ENCODE measurements around the gene STMP1.

STMP1 gene

DNA sequence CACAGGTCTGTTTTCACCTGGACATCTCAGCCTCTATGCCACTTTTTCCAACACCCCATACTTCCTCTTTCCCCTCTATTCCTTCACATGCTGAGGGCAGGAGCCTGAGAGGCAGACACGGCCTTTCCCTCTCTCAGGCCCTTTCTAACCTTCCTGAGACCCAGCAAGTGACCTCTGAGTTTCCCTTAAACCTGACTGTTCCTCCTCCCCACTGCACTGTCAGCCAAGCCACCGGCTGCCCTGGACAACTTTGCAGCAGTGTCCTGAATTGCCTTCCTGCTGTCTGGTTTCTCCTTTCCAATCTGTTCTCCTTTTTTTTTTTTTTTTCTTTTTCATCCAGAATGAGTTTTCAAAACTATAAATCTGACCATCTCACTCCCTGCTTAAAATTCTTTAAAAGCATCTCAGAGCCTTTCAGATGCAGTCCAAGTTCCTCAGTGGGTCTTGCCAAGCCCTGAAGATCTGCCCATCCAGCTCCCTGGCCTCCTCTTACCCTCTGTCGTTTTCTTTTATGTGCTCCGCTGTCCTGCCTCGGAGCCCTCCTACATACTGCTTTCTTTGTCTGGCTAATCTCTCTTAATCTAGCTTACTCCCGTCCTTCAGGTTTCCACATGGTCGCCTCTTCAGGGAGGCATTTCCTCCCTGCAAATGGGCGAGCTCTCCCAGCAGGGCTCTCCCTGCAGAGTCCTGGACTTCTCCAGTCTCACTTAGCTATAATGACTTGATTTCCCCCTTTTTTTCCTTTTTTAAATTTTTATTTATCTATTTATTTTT is 35.1 kb downstream of the STMP1 start:
- no peak for DNase-seq

DNA sequence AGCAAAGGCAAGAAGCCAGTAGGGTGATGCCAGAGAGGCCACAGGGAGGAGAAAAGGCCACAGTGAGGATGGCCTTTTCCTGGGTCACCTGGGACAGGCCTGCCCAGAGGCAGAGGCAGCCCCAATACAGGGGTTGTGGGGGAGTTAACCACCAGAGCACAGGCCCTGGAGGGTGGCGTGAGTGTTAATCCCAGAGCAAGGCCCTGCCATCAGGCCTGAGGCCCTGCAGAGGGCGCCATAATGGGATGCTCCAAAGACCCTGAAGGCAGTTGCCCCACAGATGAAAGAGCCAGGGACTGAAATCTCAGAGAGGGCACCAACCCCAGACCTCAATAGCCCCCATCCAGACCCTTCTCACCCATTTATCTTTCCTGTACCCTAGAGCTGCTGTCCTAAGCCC is 41.8 kb downstream of the STMP1 start:
- no peak for DNase-seq

DNA sequence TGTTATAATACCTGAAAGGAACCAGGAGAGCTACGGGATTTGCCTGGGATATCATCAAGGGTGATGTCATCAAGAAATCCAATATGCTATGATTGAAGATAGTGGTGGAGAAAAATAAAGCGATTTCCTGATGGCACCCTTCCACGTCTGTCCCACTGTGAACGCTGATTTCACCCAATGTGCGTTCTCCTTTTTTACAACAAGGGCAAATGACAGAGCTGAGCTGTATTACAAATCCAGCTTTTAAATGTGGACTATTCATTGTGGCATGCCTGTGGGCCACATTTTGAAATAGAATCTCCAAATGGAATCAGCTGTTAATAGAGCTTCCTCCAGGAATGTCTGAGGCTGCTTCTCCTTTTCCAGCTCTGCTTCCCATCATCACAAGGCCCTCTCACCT is 42.4 kb downstream of the STMP1 start:
- no peak for DNase-seq

DNA sequence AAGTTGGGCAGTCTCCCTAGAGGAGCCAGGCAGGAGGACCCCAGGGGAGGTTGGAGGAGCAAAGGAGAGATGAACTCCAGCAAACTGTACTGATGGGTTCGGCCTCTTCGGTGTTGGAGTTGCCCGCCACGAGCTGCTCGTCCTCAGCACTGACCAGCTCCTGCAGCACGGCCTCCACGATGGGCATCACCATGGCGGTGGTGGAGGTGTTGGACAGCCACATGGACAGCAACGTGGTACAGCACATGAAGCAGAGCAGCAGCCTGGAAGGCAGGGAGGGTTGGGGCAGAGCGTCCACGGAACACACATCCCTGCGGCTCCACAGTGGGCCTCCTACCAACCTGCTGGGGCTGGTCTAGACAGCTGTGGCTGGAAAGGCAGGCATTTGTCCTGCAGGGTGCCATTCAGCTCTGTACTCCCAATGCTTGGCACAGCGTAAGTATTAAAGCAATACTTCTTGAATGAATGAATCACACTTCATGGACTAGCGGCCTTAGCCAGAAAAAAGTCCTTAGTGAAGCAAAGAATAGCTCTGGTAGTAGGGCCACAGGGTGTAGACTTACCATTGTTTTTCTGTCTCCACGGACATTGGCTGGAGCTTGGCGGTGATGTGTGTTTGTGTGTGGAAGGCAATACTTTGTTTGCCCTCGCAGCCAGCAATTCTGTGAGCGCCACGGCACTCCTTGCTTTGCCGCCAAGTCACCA is 43.9 kb downstream of the STMP1 start:
- no peak for DNase-seq

DNA sequence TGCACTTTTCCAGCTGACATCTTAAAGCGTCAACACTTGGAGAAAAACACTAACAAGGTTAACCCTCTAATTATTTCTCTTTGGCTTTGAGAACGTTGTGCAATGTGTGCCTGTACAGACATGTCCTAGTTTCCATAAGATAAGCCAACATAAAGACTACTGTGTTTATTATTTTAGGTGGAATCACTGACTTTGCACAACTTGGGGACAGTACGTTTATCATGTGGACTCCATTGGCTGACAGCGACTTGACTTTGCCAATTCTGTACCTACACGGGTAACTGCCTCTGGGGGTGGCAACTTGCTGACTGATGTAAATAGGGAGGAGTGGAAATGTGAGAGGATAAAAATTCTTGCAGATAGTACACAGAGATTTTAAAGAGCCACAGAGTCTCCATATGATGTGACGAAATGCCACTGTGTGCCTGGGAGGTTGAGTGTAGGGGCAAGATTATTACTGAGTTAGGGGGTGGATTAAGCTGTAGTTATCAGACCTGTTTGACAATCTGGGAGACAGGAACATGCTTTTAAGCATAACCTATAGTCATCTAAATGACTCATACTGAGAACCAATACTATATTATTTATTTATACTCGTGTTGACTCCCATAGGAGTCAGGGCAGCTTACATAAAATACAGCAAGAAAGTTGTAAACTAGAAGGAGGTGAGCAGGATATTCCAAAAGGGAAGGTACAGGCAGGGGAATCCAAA is 44.7 kb downstream of the STMP1 start:
- no peak for DNase-seq

DNA sequence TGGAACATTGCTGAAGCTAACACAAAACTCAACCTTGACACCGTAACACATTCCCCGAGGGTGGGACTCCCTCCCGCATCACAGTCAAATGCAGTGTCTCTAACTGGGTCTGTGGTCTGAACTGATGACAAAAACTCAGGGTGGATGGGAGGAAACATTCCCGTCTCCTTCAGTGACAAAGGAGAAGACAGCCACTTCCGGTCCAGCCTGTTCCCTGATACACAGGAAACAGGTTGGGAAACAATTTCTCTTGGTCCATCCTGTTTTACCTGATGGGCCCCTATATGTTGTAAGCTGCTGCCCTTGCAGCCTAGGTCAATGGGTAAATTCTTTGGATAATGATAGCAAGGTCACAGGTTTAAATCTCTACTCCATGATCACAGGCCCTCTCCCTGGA is 45.3 kb downstream of the STMP1 start:
- no peak for DNase-seq

DNA sequence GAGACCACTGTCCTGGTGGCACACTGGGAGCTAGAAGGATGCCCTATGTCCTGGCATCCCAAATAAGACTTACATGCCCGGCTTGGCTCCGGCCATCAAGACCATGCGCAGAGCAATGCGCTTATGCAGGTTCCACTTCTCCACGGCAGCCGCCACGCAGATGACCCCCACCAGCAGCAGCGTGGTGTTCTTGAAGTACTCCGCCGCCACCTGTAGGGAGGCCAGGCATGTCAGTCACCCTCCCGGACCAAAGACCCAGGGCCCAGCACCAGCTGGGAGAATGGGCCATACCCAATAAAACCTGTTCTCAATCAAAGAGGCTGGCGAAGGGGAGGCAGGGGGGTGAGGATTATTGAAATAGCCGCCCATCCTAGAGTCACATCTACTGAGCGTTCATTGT is 45.7 kb downstream of the STMP1 start:
- DNase-seq: no peak

DNA sequence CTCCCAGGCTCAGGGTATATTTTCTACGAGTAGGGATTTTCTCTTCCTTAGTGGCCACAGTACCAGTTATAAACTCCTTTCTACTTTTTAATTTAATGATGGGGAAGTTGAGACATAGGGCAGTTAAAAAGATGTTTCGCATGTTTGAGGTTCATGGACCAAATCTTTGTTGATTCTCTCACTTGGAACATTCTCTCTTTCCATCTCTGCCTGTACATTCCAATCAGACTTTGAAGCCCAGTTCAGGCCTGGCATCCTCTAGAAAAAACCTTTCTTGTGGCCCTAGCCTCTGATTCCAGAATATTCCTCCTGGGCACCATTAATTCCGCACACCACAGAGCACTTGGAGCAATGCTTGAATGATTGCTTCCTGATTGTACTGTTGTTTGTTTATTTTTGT is 47.2 kb downstream of the STMP1 start:
- no peak for DNase-seq

DNA sequence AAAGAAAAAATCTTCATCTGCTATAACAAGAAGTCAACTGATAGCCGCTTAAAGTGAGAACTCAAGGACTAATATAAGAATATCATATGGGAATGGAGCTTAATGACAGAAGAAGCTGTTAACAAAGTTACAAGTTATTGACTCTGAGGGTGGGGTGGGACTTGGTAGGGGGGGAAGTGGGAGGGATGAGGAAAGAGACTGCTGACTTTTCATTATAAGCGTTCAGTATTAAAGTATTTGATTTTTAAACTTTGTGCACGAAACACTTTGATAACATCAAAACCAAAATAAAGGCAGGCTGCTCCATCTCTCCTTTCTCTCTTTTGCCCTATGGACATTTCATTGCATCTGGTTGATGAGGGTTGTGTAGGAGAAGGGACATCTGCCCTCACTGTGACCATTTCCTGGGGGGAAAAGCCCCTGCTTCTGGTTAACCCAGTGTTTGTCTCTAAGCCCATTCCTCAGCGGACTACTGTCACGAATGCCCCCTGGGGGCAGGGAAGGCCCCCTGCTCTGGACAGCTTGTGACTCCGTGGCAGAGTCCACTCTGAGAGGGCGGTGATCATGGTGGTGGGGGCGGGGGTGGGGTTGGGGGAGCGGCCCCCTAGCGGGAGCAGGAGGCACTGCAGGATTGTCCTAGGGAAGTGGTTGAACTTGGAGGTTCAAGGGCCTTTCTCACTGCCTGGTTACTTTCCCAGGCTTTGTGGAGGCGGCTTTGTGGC is 48.3 kb downstream of the STMP1 start:
- no peak for DNase-seq

DNA sequence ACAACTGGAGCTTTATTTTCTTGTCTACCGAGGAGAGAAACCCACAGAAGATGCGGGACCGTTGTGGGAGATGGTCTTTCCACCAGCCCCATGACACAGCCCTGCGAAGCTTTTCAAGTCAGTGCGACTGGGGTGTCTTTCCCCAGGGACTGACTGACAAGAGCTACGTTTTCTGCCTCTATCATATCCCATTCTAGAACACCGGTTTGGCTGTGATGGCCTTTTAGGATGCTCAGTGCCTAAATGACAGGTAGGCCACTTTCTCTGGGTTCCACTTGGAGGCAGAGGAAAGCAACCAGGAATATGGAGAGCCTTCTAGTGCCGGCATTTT is 48.8 kb downstream of the STMP1 start:
- DNase-seq: no peak

DNA sequence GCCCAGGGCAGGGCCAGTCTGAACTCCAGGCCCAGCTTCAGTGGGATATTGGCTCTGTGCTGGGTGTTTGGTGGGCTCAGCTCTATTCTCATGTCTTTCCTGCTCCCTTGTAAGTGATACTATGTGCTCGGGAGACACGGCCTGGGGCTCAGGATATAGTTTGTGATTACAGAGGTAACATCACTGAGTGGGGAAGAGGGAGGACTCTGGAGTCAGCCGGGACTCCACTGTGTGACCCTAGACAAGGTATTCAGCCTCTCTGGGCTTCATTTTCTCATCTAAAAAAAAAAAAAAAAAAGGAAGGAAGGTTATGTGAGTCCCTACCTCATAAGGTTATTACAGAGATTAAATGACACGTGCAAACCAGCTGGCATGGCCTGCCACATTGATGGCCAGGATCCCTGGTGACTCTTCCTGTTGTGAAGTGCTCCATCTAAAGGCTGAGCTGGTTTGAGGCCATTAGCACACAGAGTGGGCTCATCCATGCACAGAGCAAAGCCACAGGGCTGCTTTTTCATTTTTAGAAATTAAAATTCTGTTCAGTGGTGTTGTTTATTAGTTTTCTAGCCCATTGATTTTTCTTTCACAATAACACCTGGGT is 50.0 kb downstream of the STMP1 start:
- DNase-seq: no peak

DNA sequence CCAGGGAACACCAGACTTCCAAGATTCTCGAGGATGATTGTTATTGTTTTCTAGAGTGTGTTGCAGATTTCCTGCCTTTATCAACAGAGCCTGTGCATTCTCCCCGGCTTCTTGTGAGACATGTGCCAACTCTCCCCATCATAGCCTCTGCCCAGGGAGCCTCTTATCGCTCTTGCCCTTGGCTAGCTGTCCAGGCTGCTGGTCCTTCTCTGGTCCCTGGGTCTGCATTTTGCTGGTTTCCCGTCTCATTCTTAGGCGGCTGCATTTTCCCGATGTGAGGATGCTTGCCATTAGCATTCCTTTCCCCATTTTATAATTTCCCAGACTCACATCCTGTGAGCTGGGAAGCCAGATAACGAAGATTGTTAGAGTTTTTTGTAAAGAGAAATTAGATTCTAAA is 50.5 kb downstream of the STMP1 start:
- no peak for DNase-seq

DNA sequence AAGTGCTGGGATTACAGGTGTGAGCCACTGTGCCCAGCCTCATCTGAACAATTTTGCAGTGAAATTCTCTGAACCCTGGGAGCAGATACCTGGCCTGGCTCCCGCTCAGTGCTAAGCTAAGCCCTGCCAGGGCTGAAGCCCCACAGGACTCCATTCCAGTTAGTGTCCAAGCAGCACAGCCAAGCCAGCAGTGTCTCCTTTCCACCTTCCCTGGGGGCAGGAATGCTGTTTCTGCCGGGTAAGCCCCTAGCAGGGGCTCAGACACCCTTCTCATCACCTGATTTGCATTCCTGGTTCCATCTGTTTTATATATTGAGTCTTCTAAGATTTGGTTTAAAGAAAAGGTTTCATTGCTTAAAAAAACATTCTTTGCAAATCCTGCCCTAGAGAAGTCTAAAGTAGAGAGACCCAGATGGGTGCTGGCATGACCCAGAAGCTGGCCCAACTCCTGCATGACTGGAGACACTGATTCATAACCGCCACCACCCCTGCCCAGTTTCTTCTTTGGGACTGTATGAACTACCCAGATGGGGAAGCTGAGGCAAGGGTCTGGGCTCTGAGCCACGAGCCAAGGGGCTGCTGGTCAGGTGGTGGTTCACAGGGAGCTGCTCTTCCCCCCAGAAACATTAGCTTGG is 51.6 kb downstream of the STMP1 start:
- peak; percentile 46 for DNase-seq

DNA sequence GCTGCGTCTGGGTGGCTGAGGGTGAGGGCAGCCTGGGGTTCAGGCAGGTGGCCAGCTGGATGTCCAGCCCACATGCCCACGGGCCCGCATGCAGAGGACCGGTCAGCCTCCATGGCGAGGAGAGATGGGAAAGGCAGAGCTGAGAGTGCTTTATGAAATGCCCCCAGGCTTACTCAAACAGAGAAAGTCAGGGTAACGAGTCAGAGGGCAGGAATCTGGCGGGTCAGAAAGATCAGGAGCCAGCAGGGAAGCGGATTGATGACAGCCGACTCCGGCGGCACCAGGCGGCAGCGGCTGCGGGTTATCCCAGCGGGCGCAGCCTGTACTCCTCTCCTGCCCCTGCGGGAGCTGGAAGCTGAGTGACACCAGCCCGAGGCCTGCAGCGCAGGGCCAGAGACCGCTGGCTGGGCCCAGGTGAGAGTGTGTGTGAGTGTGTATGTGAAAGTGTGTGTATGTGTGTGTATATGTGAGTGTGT is 52.3 kb downstream of the STMP1 start:
- peak; percentile 85 for DNase-seq

DNA sequence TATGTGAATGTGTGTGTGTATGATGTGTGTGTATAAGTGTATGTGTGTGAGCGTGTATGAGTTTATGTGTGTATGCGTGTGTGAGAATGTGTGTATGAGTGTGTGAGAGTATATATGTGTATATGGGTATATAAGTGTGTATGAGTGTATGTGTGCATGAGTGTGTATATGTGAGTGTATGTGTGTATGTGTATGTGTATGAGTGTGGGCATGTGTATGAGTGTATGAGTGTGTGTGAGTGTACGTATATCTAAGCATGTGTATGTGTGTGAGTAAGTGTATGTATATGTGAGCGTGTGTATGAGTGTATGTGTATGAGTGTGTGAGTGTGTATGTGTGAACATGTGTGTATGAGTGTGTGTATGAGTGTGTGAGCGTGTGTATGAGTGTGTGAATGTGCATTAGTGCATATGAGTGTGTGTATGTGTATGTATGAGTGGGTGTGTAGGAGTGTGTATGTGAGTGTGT is 52.8 kb downstream of the STMP1 start:
- DNase-seq: no peak

DNA sequence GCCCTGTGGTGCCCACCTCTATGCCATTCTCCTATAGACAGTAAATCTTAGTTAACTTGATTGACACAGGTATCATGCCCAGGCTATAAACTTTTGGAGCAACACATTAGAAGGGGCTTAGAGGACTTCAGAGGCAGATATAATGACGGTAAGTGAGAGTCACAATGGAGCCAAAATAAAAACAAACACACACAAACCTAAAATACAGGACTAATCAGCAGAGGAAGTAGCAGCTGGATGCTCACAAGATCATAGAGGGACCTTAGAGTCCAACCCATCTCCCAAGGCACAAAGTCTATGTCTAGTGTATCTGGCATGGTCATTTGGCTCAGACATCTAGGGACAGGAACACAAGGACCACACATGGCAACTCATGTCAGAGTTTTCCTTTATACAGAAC is 53.4 kb downstream of the STMP1 start:
- DNase-seq: no peak

DNA sequence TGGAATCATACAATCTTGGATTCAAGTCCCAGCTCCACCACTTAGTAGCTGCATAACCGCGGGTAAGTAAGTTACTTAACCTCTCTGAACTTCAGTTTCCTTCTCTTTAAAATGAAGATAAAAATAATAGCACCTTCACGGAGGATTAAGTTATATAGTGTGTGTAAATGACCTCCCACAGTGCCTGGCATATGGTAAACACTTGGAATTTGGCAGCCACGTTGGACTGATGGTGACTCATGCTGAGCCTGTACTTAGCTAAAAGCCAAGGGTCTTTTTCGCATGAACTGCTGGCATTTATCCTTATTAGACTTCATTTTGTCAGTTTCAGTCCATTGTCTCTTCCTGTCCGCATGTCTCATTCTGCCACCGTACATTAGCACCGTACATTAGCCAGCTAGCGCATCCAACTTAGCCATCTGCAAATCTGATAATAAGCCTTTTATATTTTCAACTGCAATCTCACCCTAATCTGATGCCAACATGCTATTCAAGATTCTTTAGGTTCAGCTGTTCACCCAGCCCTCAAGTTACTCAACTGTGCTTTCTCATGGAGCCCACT is 54.4 kb downstream of the STMP1 start:
- DNase-seq: peak; percentile 87

DNA sequence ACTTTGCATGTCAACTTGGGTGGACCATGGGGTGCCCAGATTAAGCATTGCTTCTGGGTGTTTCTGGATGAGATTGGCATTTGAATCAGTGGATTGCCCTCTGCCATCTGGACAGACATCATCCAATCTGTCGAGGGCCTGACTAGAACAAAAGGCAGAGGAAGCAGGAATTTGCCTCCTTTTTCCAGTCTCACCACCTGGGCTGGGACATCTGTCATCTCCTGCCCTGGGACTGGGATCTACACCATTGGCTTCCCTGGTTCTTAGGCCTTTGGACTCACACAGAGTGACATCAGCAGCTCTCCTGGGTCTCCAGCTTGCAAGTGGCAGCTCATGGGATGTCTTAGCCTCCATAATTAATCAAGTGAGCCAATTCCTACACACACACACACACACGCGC is 55.4 kb downstream of the STMP1 start:
- DNase-seq: no peak

DNA sequence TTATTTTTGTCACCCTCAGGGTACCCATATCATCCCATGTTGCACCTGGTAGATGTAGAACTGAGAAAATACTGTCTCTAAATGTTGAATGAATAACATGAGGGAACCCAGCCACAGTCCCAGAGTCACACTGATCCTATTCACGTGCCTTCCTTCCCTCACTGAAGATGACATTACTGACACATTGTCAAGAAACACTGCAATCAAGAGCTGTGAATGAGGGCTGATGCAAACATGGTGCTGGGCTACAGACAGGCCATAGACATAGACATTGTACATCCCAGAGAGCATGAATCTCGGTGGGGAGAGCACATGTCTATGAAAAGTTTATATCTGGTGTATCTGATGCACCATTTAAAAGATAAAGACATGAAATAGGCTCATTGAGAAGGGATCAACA is 55.9 kb downstream of the STMP1 start:
- no peak for DNase-seq

DNA sequence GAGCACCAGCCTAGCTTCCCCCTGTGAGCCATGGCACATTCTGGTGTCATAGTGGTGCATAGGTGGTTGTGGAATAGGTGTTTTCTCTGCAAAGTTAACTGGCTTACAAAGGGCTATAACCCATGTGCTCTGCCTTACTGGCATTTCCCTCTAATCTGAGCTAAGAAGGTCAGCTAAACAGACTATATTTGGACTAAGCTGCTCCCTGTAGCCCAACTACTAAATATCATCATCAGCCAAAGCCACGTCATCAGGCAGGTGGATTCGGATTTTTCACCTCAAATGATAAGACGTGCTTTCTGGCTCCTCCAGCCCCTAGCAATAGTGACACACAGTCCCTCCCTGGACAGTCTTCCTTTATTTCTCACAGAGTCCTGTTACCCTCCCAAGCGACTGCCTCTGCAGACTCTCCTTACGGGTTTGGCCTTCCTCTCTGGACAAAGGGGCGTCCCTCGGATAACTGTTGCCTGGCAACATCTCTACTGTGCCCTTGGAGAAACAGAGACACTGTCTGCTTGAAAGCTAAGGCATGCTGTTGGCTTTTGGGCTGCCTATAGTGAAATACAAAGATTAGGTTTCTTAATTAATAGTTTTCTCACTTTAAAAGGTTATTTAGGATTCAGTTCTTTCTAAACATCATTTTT is 56.6 kb downstream of the STMP1 start:
- no peak for DNase-seq

DNA sequence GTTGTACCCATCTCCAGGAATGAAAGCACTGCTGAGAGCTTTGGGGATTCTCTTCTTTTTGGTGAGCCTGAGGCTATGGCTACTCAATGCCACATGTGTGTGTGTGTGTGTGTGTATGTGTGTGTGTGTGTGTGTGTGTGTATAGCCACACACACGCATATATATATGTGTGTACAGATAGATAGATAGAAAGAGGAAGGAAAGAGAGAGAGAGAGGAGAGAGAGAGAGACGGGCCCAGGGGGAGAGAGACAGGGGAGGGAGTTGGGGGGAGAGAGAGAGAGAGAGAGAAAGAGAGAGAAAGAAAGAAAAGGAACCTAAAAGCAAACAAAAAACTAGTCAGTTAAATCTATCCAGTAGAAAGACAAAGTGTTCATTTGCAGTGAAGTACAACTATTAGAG is 57.4 kb downstream of the STMP1 start:
- DNase-seq: no peak

All from fibroblast of skin of scalp (primary cell).